HAP-1 (cell line): Measurements from ENCODE around the gene FCHSD1.
"Not testable (repeated sequence)": the region's sequence is repeated elsewhere in the genome, so short reads cannot be mapped to it uniquely, and the experiment has no call there.

Experiments
- DNase-seq, 2 experiments: peaks; one replicate each; pipeline ENCODE4 v3.0.0-alpha.2; 2016 to 2020; ENCODE audit warnings: low spot score in 2 of 2
- H3K27me3 ChIP-seq: fragments of 250-450 bp; sonication (Bioruptor Pico); 2 replicates; pipeline ENCODE4 v1.5.1; 2020; ENCODE audit warnings: low read depth, mild to moderate bottlenecking, moderate library complexity
- H3K36me3 ChIP-seq: fragments of 250-450 bp; sonication (Bioruptor Pico); replicated peaks from 2 replicates; pipeline ENCODE4 v1.5.1; 2020; ENCODE audit warnings: mild to moderate bottlenecking
- H3K4me1 ChIP-seq: fragments of 250-450 bp; sonication (Bioruptor Pico); 2 replicates; pipeline ENCODE4 v1.5.1; 2020; ENCODE audit warnings: mild to moderate bottlenecking
- H3K4me3 ChIP-seq: fragments of 250-450 bp; sonication (Bioruptor Pico); 2 replicates; pipeline ENCODE4 v1.5.1; 2020; ENCODE audit warnings: mild to moderate bottlenecking, moderate library complexity
- H3K9me3 ChIP-seq: fragments of 250-450 bp; sonication (Bioruptor Pico); 2 replicates; pipeline ENCODE4 v1.5.1; 2020; ENCODE audit warnings: mild to moderate bottlenecking, moderate library complexity
- in situ Hi-C: fragments of 300-500 bp; cut with MboI; formaldehyde crosslinking; loops from 3 replicates; pipeline ENCODE4 v1.14.3; 2020; ENCODE audit warnings: low sequenced_read_pairs, inconsistent platforms, mixed read lengths

The FCHSD1 gene

GRCh38 chr5:141611289-141611688, 39.9 kb downstream of the FCHSD1 start:
- no peak overlapping the region for H3K4me3 ChIP-seq
- H3K4me1 ChIP-seq, result peaks cover 11% of the 10 kb centered on the region
- no peaks in the 10 kb centered on the region for H3K36me3 ChIP-seq
- no peak for DNase-seq
- no peaks in the 10 kb centered on the region for H3K9me3 ChIP-seq
- no peaks in the 10 kb centered on the region for H3K27me3 ChIP-seq
- in situ Hi-C loops, result no loop called here

DNA sequence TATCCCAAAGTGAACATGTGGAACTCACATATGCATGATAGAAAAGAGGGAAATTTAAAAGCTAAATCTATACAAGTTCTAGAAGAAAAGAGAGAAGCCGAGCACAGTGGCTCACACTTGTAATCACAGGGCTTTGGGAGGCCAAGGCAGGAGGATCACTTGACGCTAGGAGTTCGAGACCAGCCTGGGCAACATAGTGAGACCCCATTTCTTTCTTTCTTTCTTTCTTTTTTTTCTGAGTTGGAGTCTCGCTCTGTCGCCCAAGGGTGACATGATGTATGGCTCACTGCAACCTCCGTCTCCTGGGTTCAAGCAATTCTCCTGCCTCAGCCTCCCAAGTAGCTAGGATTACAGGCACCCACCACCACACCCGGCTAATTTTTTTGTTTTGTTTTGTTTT, 41.3 kb downstream of the FCHSD1 start:
- DNase-seq, H3K4me3 ChIP-seq, H3K4me1 ChIP-seq, in situ Hi-C loops, H3K36me3 ChIP-seq, H3K9me3 ChIP-seq, H3K27me3 ChIP-seq: not testable (repeated sequence)

DNA sequence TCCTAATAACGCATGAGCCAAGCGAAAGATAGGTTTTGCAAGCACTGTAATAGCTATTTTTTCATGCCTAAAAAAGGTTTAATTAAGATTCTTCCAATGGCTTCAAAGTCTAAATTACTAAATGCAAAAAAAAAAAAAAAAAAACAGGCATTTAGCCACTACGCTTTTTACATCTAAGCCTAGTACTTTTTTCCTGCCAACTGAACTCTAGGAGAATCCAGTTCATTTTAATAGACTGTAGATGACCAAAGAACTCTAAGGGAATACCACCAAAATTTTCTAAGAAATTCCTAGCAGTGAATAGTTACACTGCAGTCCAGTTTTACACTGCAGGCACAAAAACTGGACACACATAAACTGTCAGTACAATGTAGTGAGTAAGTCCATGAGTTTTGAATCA, 42.2 kb downstream of the FCHSD1 start:
- no peak overlapping the region for H3K4me3 ChIP-seq
- in situ Hi-C loops, result no loop called here
- no peak for DNase-seq
- H3K9me3 ChIP-seq, result no peaks in the 10 kb centered on the region
- no peaks in the 10 kb centered on the region for H3K27me3 ChIP-seq
- H3K4me1 ChIP-seq, result peaks cover 16% of the 10 kb centered on the region
- no peaks in the 10 kb centered on the region for H3K36me3 ChIP-seq

DNA sequence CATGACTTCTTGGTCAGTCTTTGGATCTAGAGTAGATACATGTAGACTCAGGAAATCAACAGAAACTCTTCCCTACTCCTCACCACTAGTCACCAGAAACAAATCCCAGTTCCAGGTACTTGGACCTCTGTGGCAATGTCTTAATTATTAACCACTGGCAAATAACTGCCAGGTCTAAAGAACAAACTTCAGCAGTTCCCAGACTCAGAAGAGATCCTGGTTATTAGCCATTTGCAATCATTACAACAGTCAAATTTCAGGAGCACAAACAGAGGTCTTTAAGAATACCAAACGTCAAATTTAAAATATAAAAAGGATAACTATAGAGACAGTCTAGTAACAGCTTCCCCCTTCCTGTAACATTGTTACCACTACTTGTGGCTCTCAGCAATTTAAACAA, 42.7 kb downstream of the FCHSD1 start:
- H3K4me3 ChIP-seq, result no peak overlapping the region

DNA sequence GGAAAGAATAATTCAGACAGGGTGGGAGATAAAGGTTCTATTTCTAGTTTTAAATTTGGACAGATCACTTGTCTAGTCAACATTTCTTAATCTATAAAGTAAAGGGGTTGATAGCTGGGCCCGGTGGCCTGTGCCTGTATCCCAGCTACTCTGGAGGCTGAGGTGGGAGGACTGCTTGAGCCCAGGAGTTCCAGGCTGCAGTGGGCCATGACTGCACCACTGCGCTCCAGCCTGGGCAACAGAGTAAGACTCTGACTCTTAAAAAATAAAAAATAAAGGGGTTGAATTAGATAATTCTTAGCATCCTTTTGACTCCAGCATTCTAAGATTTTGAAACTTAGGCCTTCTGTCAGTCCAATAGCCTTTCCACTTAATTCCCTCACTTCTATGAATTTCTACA, 43.2 kb downstream of the FCHSD1 start:
- no peaks in the 10 kb centered on the region for H3K27me3 ChIP-seq
- H3K4me3 ChIP-seq, result no peak overlapping the region
- H3K4me1 ChIP-seq, result peaks cover 15% of the 10 kb centered on the region
- DNase-seq, result no peak
- H3K9me3 ChIP-seq, result no peaks in the 10 kb centered on the region
- H3K36me3 ChIP-seq, result no peaks in the 10 kb centered on the region
- in situ Hi-C loops, result no loop called here

More for the DNA sequence above, 42.7 kb downstream of the FCHSD1 start:
- Histone ChIP-seq H3K36me3 (no peaks in the 10 kb centered on the region), H3K9me3 (no peaks in the 10 kb centered on the region), H3K27me3 (no peaks in the 10 kb centered on the region), H3K4me1 (peaks cover 16% of the 10 kb centered on the region)
- no peak for DNase-seq
- in situ Hi-C loops, result no loop called here

- H3K4me3 ChIP-seq, result no peak overlapping the region
- H3K4me1 ChIP-seq, result peaks cover 13% of the 10 kb centered on the region
- in situ Hi-C loops, result no loop called here
- H3K36me3 ChIP-seq, result peaks cover 4% of the 10 kb centered on the region; the same call in 1 of the 2 replicates
- H3K9me3 ChIP-seq, result no peaks in the 10 kb centered on the region
- H3K27me3 ChIP-seq, result no peaks in the 10 kb centered on the region
- no peak for DNase-seq
These were observed 45.5 kb downstream of the FCHSD1 start for GRCh38 chr5:141605523-141606277.

GRCh38 chr5:141603923-141604717, 47.1 kb downstream of the FCHSD1 start:
- peak; percentile 33 to 36 for DNase-seq
- peaks cover 13% of the 10 kb centered on the region for H3K4me1 ChIP-seq
- H3K4me3 ChIP-seq, result no peak overlapping the region
- in situ Hi-C loops, result no loop called here
- no peaks in the 10 kb centered on the region for H3K9me3 ChIP-seq
- no peaks in the 10 kb centered on the region for H3K27me3 ChIP-seq
- peaks cover 4% of the 10 kb centered on the region; the same call in 1 of the 2 replicates for H3K36me3 ChIP-seq

DNA sequence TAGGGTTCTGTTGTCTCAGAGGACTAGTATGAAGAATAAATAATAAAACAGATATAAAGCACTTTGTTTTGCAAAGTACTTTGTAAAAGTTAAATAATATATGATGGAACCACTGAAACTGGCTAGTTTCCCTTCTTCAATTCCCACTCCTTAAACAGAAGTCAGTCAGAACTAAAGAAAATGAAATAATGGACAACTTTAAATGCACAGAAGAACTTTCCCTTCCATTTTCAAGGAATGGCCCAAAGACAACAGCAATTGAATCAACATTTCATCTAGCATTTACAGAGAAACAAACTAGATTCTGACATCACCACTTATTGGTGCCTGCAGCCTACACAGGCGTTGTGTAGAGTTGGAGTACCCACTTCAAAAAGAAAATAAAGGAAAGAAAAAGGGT, 48.6 kb downstream of the FCHSD1 start:
- in situ Hi-C loops, result no loop called here
- Histone ChIP-seq H3K4me3 (no peak overlapping the region), H3K9me3 (no peaks in the 10 kb centered on the region), H3K36me3 (peaks cover 4% of the 10 kb centered on the region; the same call in 1 of the 2 replicates), H3K4me1 (peaks cover 13% of the 10 kb centered on the region), H3K27me3 (no peaks in the 10 kb centered on the region)
- no peak for DNase-seq

DNA sequence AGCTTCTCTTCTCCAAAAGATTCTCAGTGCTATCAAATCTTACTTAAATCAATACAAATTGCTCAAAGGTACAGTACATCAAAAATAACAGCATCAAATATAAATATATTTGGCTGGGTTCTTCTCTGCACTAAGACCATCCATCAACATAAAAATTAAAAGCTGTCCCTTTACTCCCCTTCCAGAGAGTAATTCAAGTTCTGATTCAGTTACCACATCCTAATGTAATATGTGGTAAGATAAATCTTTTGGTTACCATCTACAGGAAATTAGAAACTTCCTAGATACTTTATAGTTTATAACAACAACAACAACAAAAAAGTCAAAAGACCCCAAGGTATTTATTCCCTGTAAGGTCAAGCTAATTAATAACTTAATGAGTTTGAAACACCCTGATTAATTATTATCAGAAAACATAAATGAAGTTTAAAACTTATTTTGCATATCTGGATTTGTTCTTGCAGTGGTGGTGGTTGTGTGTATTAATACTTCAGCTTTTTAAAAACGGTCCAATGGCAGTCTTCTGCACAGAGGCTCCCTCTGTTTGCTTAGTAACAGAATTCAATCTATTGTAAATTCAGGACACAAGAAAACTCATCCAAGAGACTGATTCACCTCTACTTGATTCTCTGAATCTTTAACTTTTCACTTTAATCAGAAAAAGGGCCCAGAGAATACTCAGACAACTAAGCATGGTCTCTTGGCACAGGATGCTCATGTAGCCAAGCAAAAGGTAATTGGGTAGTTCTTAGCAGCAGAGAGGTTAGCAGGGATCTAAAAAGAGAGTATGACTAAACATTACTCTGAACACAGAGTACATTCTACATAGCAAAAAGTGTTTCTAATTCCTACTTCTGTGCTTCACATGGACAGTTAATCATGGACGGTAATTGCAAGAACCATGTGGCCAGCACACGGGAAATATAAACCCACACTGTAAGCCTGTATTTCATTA, 52.5 kb downstream of the FCHSD1 start:
- no peak for DNase-seq
- Histone ChIP-seq H3K9me3 (no peaks in the 10 kb centered on the region), H3K36me3 (peaks cover 4% of the 10 kb centered on the region; the same call in 1 of the 2 replicates), H3K4me3 (no peak overlapping the region), H3K4me1 (no peaks in the 10 kb centered on the region; the same call in 1 of the 2 replicates), H3K27me3 (no peaks in the 10 kb centered on the region)
- in situ Hi-C loops, result no loop called here

DNA sequence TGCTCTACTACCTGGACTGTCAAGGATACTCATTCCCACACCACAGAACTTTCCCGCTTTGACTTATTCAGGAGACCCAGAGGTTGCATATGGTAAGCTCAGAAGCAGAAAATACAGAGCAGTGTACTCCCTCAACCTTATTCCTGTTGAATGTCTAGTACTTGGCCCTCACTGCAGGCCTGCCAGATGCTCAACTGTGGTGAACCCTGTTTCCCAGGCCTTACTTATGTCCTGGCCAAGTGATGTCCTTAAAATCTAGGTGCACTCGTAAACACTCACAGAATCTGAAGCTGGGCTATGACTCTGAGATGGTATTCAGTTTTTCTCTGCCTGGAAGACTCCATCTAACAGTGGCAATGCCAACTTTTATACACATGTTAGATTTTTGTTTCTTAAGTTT, 53.4 kb downstream of the FCHSD1 start:
- Histone ChIP-seq H3K4me3 (no peak overlapping the region), H3K4me1 (no peaks in the 10 kb centered on the region; the same call in 1 of the 2 replicates), H3K9me3 (no peaks in the 10 kb centered on the region), H3K36me3 (peaks cover 2% of the 10 kb centered on the region; the same call in 1 of the 2 replicates), H3K27me3 (no peaks in the 10 kb centered on the region)
- no peak for DNase-seq
- in situ Hi-C loops, result no loop called here

DNA sequence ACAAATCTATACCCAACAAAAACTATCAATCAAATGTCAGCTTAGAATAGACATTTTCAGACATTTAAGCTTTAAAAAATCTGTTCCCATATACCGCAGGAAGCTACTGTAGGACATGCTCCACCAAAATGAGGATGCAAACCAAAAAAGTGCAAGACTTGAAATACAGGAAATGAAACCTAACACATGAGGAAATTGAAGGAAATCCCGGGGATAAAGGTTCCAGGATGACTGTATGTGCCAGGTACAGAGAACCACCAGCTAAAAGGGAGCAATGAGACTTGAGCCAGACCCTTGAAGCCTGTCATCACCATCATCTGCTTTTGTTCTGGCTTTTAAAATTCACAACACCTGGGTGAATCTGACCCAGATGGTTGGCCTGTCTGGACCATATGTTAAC, 53.8 kb downstream of the FCHSD1 start:
- H3K9me3 ChIP-seq, result no peaks in the 10 kb centered on the region
- H3K27me3 ChIP-seq, result no peaks in the 10 kb centered on the region
- no peaks in the 10 kb centered on the region; the same call in 1 of the 2 replicates for H3K4me1 ChIP-seq
- no peak for DNase-seq
- in situ Hi-C loops, result no loop called here
- no peaks in the 10 kb centered on the region; the same call in 1 of the 2 replicates for H3K36me3 ChIP-seq
- H3K4me3 ChIP-seq, result no peak overlapping the region

DNA sequence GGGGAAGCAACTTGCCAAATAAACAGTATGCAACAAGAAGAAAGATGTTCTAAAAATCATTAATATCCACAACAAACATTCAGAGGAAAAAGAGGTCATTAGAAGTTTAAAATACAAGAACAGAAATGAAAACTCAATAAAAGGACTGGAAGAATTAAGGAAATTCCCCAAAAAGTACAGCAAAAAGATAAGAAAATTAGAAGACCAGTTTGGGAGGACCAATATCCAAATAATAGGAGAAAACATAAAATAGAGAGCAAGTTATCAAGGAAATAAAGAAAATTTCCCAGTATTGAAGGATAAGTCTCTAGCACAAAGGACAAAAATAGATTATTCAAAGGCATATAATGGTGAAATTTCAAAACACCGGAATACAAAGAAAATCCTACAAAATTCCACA, 54.4 kb downstream of the FCHSD1 start:
- no peaks in the 10 kb centered on the region for H3K27me3 ChIP-seq
- no peaks in the 10 kb centered on the region; the same call in 1 of the 2 replicates for H3K4me1 ChIP-seq
- no peak for DNase-seq
- no peak overlapping the region for H3K4me3 ChIP-seq
- H3K9me3 ChIP-seq, result no peaks in the 10 kb centered on the region
- H3K36me3 ChIP-seq, result no peaks in the 10 kb centered on the region; the same call in 1 of the 2 replicates
- in situ Hi-C loops, result no loop called here

- H3K4me3 ChIP-seq, result no peak overlapping the region
- peaks cover 17% of the 10 kb centered on the region for H3K36me3 ChIP-seq
- no peaks in the 10 kb centered on the region for H3K27me3 ChIP-seq
- DNase-seq, result no peak
- no peaks in the 10 kb centered on the region for H3K9me3 ChIP-seq
- in situ Hi-C loops, result no loop called here
- H3K4me1 ChIP-seq, result no peaks in the 10 kb centered on the region
These were observed 61.1 kb downstream of the FCHSD1 start for GRCh38 chr5:141590127-141590526.
